Parathyroid adenoma (tissue), 2 donors: ENCODE data around the gene CYP2R1.

ENCODE experiments used
- H2AFZ ChIP-seq: fragments of 300-600 bp; sonication (generic); one replicate; pipeline ENCODE4 v1.7.0; 2017; ENCODE audit warnings: antibody characterized with exemption, mild to moderate bottlenecking
- H3K27ac ChIP-seq: fragments of 300-600 bp; sonication (generic); one replicate; pipeline ENCODE4 v1.7.0; 2017
- H3K27me3 ChIP-seq: fragments of 300-600 bp; sonication (generic); one replicate; pipeline ENCODE4 v1.7.0; 2017; ENCODE audit warnings: low read length; ENCODE audit not compliant: control insufficient read depth, insufficient read depth
- H3K36me3 ChIP-seq: fragments of 300-600 bp; sonication (generic); one replicate; pipeline ENCODE4 v1.7.0; 2017; ENCODE audit warnings: low read length; ENCODE audit not compliant: control insufficient read depth, insufficient read depth
- H3K4me1 ChIP-seq: fragments of 300-600 bp; sonication (generic); one replicate; pipeline ENCODE4 v1.7.0; 2017; ENCODE audit warnings: control low read depth
- H3K4me2 ChIP-seq: fragments of 300-600 bp; sonication (generic); one replicate; pipeline ENCODE4 v1.7.0; 2017; ENCODE audit warnings: low read length
- H3K4me3 ChIP-seq: fragments of 300-600 bp; sonication (generic); one replicate; pipeline ENCODE4 v1.7.0; 2017; ENCODE audit warnings: low read depth, low read length
- H3K79me2 ChIP-seq: fragments of 300-600 bp; sonication (generic); one replicate; pipeline ENCODE4 v1.7.0; 2017; ENCODE audit warnings: control low read depth
- H3K9ac ChIP-seq: fragments of 300-600 bp; sonication (generic); one replicate; pipeline ENCODE4 v1.7.0; 2017; ENCODE audit warnings: mild to moderate bottlenecking
- H3K9me3 ChIP-seq: fragments of 300-600 bp; sonication (generic); one replicate; pipeline ENCODE4 v1.7.0; 2017; ENCODE audit warnings: low read length; ENCODE audit not compliant: control insufficient read depth
- TF ChIP-seq, protein P1 (sequence below): fragments of 300-600 bp; sonication (generic); IDR thresholded peaks from one replicate; pipeline ENCODE4 v1.7.0; 2017; ENCODE audit warnings: antibody characterized with exemption, mild to moderate bottlenecking
- donor health status: primary hyperparathyroidism.

Gene CYP2R1

DNA sequence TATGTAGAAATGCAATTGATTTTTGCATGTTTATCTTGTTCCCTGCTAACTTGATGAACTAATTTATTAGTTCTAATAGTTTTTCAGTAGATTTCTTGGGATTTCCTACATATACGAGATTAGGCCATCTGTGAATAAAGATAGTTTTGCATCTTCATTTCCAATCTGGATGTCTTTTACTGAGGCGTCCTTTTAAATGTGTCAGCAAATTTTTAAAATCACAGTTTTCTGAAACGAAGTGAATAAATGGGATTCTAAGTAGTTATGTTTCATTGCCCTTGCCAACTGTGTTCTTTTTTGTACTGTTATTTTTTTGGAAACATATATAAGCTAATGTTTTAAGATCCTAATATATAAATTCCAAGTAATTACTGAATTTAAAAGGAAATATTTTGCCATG lies 50.0 kb downstream of the CYP2R1 start:
- Histone ChIP-seq H3K27ac (no peak overlapping the region), H2AFZ (no peak overlapping the region), H3K4me3 (no peak overlapping the region), H3K36me3 (no peaks in the 10 kb centered on the region), H3K79me2 (no peaks in the 10 kb centered on the region), H3K4me1 (no peaks in the 10 kb centered on the region), H3K9ac (no peak overlapping the region), H3K9me3 (no peaks in the 10 kb centered on the region), H3K4me2 (no peak overlapping the region), H3K27me3 (no peaks in the 10 kb centered on the region)
- TF ChIP-seq, protein P1, sequence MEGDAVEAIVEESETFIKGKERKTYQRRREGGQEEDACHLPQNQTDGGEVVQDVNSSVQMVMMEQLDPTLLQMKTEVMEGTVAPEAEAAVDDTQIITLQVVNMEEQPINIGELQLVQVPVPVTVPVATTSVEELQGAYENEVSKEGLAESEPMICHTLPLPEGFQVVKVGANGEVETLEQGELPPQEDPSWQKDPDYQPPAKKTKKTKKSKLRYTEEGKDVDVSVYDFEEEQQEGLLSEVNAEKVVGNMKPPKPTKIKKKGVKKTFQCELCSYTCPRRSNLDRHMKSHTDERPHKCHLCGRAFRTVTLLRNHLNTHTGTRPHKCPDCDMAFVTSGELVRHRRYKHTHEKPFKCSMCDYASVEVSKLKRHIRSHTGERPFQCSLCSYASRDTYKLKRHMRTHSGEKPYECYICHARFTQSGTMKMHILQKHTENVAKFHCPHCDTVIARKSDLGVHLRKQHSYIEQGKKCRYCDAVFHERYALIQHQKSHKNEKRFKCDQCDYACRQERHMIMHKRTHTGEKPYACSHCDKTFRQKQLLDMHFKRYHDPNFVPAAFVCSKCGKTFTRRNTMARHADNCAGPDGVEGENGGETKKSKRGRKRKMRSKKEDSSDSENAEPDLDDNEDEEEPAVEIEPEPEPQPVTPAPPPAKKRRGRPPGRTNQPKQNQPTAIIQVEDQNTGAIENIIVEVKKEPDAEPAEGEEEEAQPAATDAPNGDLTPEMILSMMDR, result no peak

DNA sequence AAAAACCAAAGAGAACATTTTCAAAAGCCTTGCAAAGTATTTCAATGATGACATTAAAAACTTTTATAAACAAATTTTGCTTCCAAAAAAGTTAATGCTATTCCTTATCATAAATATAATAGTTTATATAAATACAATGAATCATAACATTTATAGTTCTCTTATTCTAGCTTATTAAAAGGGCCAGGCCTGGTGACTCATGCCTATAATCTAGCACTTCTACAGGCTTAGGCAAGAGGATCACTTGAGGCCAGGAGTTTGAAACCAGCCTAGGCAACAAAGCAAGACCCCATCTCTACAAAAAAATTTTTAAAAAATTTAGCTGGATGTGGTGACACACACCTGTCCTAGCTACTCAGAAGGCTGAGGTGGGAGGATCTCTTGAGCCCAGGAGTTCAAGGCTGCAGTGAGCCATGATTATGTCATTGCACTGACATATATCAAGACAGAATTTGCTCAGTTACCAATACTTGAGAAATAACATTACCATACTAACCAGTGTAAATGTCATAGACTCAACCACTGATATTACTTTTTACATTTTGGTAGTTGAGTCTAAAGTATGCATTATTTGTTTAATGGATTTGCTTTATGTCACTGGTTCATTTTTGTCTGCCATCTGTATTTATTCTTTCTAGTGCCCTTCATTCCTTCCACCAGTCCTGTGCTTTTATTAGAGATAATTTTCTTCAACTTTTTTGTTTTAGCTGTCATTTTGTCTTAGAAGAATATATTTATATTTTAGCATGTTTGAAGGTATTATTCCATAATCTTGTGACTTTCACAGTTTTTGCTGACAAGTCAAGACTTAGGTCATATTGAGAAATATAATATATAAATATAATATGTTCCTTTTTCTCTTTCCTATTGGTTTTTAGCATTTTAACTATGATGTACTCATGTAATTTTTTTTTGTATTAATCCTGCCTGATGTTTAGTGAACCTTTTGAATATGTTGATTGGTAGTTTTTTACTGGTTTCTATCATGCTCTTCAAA lies 56.2 kb downstream of the CYP2R1 start:
- Histone ChIP-seq H2AFZ (no peak overlapping the region), H3K9me3 (no peaks in the 10 kb centered on the region), H3K36me3 (no peaks in the 10 kb centered on the region), H3K9ac (no peak overlapping the region), H3K79me2 (no peaks in the 10 kb centered on the region), H3K4me2 (no peak overlapping the region), H3K27me3 (no peaks in the 10 kb centered on the region), H3K4me3 (no peak overlapping the region), H3K4me1 (no peaks in the 10 kb centered on the region), H3K27ac (no peak overlapping the region)
- TF ChIP-seq, protein P1, result no peak
